ENCODE data around the gene ZFYVE26.
"Not testable (repeated sequence)": the region's sequence is repeated elsewhere in the genome, so short reads cannot be mapped to it uniquely, and the experiment has no call there.

Gene ZFYVE26

DNA sequence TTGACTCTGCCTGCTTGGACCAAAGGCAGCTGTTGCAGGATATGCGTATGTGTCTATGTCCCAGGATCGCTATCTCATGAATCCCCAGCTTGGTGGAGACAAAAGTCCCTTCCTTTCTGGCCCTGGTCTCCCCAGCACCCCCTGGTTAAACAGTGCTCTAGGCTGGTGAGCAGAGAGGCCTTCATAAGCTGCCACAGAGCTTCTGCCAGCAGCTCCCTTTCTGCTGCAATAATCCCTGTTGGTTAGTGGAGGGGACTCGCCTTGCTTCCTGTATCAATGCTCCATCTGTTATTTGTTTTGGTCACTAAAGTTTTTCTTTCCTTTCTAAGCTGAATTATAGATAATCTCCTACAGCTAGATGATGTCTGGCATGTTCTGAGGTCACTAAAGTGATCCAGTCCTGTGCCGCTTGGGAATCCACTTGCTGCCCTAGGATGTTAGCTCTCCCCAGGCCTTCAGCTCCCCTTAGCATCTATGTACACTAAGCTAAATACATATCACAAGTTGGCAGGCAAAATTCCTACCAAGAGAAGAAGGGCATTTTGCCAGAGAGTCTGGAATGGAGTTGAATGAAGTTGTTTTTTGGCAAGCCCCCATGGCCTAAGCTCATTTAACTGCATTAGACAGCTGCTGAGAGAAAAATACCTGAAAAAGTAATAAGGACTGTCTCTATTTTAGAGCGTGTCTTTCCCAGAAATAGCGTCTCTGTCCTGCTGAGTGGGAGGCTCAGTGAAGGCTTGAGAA lies 66.9 kb downstream of the ZFYVE26 start:
- DNase-seq (ENCODE audit: low read depth): no peak

DNA sequence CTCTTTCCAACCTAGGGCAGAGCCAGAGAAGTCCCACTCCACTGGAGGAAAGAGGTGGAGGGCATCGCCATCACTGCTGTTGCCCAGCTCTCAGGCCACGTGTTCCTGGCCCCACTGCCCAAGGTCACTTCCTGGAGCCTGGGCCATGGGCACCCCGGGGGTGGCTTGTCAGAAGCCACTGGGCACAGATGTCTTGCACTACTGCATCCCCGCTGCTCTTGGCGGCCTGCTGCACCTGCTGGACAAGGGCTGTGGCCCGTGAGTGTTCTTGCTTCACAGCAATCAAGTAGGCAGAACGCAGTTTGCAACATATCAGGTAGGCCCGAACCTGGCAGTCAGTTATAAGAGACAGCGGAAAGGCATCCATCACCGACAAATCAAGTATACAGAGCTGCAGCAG lies 68.1 kb downstream of the ZFYVE26 start:
- DNase-seq (ENCODE audit: low read depth): no peak

DNA sequence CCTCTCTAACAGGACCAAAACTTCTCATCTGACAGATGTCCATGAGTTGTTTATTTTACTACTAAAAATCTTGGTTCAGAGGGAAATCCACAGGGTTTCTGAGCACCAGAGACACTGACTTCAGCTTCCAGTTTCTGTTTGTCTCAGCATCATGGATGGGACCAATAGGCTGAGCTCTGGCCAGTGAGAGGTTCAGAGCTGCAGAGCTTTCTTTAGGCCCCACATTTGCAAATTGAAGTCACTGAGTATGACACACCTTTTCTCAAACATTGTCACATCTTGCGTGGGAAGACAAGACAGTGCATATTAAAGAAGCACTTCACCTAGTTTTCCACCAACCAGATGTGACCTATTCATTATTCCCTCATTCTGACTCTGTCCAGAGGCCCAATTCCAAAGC lies 69.5 kb downstream of the ZFYVE26 start:
- no peak for DNase-seq (ENCODE audit: low read depth)

DNA sequence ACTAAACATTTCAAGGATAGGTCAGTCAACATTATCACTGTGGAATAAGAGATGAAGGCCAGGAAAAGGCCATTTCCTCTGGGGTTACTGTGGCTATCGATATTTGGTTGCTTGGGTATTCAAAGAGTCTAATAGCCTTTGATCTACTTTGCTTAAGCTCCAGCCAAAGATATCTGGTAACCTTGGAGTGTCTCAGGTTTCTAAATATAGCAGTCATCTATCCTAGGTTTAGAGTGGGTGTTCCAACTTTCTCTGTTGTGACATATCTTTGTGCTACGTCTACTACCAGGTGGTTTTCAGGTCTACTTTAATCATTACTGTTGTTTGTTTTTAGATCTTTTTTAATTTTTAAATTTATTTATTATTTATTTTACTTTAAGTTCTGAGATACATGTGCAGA lies 72.3 kb downstream of the ZFYVE26 start:
- DNase-seq (ENCODE audit: low read depth): no peak

DNA sequence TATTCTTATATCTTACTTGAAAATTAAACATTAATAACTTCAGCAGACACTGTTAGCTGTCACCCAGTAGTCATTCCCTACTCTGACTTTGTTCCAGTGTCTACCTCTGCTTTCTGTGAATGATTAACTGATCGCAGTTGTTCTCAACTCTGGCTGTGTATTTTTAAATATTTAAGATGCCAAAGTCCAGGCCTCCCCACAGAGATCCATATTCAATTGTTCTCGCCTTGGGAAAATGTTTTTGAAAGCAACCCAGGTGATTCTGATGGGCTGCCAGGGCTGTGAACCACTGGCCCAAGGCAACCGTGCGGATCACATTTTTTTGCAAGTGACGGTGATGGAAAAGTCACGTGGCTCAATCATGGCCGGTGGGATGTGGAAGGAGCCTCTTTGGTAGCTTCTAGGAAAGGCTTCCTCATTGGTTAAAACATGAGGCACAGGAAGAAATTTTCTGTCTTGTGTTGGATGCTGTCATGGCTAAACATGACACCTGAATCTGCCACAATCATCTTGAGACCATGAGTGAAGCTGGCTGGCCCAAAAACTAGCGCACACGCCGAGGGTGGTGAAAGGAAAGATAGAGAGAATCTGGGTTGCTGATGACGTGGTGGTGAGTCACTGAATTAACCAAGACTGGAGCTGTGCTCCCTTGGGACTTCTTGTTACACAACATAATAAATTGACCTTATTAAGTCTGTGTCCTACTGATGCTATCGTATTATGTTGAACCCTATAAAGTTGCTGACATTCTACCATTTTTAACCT lies 77.5 kb downstream of the ZFYVE26 start:
- DNase-seq (ENCODE audit: low read depth): no peak

DNA sequence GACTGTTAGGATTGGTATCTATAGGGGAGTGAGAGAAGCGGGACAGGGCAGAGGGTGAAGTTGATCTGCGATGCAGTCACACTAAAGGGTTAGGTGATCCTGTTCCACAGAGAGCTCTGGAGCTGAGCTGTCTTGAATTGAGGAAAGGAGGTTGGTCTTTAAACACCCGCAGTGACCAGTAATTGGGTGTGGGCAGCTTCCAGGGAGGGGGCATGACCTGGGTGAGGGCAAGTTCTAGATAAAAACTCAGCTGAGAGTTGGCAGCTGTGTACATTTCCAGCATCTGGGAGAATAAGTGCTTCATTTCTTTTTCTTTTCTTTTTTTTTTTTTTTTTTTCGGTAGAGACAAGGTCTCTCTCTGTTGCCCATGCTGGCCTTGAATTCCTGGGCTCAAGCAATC lies 79.6 kb downstream of the ZFYVE26 start:
- no peak for DNase-seq (ENCODE audit: low read depth)

DNA sequence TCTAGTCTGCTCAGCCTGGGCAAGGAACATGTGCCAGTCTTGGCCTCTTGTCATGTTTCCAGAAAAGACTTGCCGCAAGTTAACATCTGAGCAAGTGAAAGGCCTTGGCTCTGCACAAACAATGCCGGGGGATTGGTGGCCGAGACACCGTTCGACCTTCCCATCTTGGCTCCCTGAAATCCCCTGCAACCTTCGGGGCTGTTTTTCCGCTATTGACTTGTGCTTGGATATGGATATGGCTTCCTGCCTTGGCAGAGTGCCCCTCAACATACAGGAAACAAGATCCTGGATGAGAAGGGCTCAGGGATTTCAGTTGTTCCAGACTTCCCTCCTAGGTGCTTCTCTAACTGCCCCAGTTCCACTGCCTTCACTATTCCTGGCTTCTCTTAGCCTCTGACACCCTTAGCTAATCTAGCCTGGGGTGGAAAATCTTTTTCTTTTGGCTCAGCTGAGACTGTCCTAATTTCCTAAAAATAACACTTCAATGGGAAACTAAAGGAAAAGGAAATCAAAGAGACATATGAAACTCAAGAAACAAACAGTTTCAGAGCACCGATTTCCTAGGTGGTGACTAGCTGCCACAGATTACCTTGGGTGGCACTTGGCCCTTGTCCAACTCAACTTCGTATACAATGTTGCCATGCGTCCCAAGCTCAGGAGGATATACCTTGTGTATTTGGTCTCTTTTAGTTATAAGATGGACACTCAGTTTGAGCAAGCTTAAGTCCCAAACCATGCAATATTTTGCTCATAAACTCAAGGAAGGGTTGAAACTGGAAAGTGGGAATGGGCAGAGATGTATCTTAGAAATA lies 80.8 kb downstream of the ZFYVE26 start:
- DNase-seq (ENCODE audit: low read depth): no peak

DNA sequence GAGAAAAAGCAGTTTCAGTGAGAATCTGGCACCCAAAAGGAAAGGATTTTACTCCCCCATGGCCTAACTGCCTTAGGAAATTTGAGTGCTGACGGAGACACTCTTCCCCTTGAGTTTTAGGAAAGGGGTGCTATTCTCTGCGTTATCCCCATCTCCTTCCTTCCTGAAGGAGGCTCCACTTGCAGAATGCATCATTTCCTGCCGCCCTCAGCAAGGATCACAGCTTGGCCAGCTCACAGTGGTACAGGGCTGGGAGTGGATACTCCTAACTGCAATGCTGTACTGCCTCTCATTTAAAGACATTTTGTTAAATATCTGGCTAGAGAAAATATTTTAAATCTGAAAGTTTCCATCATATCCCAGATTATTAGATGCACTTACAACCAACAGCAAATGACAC lies 81.7 kb downstream of the ZFYVE26 start:
- no peak for DNase-seq (ENCODE audit: low read depth)

DNA sequence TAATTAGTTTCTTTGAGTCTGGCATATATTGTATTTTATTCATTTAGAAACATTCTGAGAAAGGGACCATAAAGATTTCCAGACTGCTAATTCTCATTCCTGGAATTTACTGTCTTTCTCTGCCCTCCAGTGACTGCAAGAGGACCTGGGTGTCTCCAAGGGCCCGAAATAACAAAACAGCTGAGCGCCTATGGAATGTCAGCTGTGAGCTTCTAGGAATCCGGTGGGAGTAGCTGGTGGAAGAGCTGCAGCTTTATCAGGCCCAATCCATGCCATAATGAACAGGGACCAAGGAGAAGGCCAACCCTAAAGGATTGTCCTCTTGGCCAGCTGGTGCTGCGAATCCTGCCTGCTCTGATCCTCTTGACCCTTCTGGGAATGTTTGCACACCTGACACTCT lies 82.8 kb downstream of the ZFYVE26 start:
- no peak for DNase-seq (ENCODE audit: low read depth)

DNA sequence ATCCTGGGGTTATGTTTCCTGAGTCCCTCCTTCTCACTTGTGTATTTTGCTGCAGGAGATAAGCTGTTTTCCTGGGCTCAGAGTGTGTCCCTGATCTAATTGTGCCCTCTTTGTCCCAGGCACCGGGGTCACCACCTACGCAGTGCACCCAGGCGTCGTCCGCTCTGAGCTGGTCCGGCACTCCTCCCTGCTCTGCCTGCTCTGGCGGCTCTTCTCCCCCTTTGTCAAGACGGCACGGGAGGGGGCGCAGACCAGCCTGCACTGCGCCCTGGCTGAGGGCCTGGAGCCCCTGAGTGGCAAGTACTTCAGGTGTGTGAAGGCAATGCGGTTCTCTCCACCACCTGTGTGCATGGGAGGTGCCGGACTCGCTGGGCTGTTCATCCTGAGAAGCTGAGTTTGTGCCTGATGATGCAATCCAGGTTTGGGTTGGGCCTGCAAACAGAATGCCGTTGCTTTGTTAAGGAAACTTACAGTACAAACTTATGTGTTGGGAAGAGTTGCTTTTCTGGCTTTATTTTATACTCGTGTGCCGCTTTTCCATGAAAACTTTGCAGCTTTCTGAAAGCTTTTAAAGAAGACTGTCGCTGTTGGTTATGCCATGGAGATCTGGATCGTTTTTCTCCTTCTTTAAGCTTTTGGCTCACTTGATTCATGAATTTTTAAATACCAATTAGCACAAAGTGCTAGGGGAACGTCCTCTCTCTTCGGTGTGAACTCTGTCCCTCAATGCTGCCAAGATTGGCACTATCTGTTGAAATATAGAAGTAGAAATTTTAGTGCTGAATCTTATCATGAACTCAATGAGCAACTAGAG lies 87.1 kb downstream of the ZFYVE26 start:
- no peak for DNase-seq (ENCODE audit: low read depth)

DNA sequence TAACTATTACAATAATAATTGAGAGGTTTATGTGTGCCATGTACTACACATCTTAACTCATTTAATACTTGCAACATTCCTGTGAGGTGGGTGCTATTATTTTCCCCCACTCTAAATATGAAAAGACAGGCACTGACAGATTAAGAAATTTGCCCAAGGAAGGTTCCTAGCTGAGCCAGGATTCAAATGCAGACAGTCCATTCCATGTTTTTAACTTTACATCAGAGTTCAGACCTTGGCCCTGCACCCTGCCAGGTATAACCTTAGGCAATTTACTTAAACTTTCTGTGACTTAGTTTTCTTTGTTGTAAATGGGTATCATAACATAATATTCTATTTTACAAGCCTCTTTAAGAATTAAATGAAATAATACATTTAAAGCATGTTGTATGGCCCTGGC lies 88.1 kb downstream of the ZFYVE26 start:
- DNase-seq (ENCODE audit: low read depth): no peak

DNA sequence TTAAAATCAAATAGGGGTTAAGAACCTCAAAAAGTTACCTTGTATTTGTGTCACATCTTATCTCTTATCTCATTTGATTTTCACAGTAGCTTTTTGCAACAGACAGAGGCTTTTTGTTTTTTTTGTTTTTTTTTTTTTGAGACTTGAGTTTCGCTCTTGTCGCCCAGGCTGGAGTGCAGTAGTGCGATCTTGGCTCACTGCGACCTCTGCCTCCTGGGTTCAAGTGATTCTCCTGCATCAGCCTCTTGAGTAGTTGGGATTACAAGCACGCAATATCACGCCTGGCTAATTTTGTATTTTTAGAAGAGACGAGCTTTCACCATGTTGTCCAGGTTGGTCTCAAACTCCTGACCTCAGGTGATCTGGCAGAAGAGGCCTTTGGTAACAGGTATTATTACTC lies 89.0 kb downstream of the ZFYVE26 start:
- no peak for DNase-seq (ENCODE audit: low read depth)

DNA sequence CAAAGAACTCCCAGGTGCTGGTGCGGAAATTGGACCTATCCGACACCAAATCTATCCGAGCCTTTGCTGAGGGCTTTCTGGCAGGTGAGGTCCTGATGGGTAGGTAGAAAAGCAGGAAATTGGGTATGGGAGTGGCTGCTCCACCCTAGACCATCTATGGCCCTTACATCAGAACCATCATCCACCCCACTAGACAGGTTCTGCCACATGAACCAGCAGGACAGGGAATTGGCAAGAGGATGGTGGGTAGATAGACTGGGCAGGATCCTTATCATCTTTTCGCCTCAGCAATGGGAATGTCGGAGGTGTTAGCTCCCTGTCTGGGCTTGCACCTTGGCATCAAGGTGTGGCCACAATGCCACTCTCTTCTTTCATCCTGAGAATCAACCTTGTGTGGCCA lies 91.2 kb downstream of the ZFYVE26 start:
- DNase-seq (ENCODE audit: low read depth): no peak

DNA sequence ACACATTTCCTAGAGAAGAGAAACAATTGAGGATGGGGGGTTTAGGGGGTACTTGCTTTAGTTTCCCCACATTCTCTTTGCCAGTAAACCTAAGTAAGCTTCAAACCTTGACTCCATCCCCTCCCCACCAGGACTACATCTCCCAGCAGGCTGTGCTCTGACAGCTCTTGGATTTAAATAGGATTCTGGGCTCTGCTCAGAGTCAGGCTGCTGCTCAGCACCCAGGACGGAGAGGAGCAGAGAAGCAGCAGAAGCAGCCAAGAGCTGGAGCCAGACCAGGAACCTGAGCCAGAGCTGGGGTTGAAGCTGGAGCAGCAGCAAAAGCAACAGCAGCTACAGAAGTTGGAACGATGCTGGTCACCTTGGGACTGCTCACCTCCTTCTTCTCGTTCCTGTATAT lies 94.1 kb downstream of the ZFYVE26 start:
- no peak for DNase-seq (ENCODE audit: low read depth)

DNA sequence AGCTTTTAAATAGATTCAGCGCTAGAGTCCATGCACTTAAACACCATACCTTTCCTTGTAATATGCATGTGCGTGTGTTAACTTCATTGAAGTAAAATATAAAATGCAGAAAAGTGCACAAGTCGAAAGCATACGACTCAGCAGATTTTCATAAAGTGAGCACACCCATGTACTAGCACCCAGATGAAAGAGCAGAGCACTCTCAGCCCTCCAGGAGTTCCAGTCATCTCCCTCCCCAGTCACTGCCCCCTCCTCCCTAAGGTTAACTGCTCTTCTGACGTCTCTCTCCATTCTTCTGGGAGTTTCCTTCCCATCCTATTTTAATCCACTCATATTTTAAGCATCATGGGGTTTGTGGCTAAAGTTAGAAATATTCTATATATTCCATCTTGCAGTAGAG lies 94.5 kb downstream of the ZFYVE26 start:
- DNase-seq (ENCODE audit: low read depth): no peak

DNA sequence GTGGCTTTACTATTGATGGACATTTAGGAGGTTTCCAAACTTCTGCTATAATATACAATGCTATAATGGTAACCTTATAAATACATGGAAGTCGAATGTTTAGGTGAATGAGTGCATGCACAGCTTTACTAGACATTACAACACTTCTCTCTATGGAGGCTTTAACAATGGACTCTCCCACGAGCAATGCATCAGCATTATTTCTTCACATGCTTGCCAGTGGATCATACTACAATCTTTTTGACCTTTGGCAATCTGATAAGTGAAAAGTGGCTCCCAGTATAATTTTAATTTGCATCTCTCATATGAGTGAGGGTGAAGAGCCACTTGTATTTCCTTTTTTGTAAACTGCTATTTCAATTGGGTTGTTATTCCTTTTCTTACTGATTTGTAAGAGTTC lies 96.5 kb downstream of the ZFYVE26 start:
- no peak for DNase-seq (ENCODE audit: low read depth)

DNA sequence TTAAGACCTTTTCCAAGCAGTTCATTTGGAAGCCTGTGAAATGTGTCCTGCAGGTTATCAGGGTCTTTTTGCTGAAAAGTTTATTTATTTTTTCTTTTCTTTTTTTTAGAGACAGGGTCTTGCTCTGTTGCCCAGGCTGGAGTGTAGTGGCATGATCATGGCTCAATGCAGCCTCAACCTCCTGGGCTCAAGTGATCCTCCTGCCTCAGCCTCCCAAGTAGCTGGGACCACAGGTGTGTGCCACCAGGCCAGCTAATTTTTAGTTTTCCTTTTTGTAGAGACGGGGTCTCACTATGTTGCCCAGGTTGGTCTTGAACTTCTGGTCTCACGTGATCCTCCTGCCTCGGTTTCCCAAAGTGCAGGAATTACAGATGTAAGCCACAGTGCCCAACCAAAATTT lies 97.0 kb downstream of the ZFYVE26 start:
- DNase-seq (ENCODE audit: low read depth): not testable (repeated sequence)

DNA sequence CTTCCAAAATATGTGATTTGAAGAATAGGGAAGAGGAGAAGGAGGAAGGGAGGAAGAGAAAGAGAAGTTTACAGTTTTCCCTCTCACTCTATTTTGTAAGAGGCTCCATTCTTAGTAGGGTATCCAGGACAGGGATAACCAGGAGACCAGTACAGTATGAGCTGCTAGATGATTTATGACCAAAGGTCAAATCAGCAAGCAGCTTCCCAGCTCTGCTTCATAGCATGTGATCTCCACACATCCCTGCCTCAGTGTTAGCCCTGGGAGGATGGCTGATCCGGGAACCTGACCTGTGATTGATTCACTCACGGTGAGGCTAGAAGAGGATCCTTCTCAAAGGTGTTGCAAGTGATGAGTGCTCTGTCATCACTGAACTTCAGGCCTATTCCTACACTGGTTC lies 98.1 kb downstream of the ZFYVE26 start:
- DNase-seq (ENCODE audit: low read depth): no peak

DNA sequence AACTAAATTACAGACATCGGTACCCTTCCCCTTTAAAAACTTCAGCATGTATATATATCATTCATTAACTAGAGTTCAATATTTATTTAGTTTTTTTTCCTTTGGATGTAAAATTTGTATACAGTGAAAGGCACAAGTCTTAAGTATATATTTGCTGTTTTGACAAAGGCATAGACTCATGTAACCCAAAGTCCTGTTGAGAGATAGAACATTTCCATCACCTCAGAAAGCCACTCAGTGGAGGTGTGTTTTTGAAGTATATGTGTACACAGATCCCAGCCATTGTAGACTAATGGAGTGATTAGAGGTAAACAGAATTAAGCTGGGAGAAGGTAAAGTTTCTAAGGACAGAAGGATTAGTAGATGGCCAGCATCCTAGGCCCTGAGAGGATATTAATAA lies 99.3 kb downstream of the ZFYVE26 start:
- no peak for DNase-seq (ENCODE audit: low read depth)

DNA sequence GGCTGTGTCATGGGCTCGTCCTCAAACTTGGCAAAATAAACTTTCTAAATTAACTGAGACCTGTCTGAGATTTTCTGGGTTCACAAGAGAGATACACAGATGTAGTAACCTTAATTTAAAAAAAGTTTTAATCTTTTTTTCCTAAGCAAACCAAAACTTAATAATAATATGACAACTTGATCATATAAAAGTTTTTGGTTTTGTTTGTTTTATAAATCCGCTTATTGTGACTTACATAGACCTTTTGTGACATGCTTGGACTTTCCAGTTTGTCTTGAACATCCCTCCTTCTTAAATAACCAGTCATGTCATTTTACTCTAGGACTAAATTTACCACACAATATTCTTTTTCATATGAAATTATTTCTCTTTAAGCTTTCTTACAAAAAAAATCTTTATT lies 106.2 kb downstream of the ZFYVE26 start:
- DNase-seq (ENCODE audit: low read depth): no peak

DNA sequence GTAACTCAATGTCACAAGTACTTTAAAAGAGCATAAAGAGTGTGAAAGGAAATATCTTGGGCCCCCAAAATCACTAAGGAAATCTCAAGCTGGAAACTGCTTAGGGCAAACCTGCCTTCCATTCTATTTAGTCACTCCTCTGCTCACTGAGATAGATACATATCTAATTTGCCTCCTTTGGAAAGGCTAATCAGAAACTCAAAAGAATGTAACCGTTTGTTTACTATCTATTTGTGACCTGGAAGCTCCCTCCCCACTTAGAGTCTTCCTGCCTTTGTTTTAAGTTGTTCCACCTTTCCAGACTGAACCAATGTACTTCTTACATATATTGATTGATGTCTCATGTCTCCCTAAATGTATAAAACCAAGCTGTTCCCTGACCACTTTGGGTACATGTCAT lies 106.6 kb downstream of the ZFYVE26 start:
- DNase-seq (ENCODE audit: low read depth): not testable (repeated sequence)

DNA sequence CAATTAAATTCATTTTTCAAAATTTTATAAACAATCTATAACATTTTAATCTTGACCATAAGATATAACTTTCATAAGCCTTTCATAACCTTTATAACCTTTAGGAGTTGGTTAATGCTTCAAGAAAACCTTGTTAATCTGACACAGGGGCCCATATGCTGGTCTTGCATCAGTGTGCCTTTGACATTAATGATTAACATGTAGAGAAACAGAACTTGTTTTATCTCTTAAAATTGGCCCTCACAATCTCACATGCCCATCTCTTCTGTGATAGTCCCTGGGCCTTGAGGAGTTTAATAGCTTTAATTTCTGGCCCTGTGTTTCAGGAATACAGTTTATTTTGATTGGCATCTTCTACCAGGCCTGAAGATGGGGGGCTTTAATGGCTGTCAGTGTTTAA lies 107.0 kb downstream of the ZFYVE26 start:
- not testable (repeated sequence) for DNase-seq (ENCODE audit: low read depth)

Measured in stimulated activated CD8-positive, alpha-beta memory T cell treated with anti-CD3 and anti-CD28 coated beads, Interleukin-15, amount 100 ng/mL, for 24 hours (primary cell).